Jurkat, Clone E6-1 (cell line): Measurements from ENCODE around the gene DTX3. TPM values are rescaled to one million over a fixed set of nuclear protein-coding genes. Genes with fewer than 3 reads are reported as not detected.
"Not testable (repeated sequence)": the region's sequence is repeated elsewhere in the genome, so short reads cannot be mapped to it uniquely, and the experiment has no call there.

Experiments used
- DNase-seq: peaks from one replicate; pipeline ENCODE4 v3.0.0-alpha.2; 2011; ENCODE audit warnings: low read depth, low spot score
- H3K4me3 ChIP-seq: 2 replicates; pipeline ENCODE4 v1.5.1; 2011; ENCODE audit warnings: mild to moderate bottlenecking, low read length, control low read depth, moderate library complexity
- polyA plus RNA-seq: library from polyadenylated mRNA; unstranded; fragments of >200 nt; gene quantifications from one replicate; pipeline ENCODE4 v1.2.1, GENCODE V29; 2012; ENCODE audit warnings: missing spikeins; ENCODE audit not compliant: insufficient read length, insufficient read depth

DTX3 gene
- polyA plus RNA-seq: not detected

GRCh38 chr12:57604454-57604991 is at the start of gene DTX3:
Gene DTX3, plus strand, starts transcription at chr12:57604824. Its CDS starts 1,694 bp downstream, at chr12:57606518.
- DNase-seq: no peak
- H3K4me3 ChIP-seq: no peak within 1 kb of the TSS

- no peak for DNase-seq
- no peak overlapping the region for H3K4me3 ChIP-seq
Observed at GRCh38 chr12:57554897-57555296, 49.7 kb upstream of the DTX3 start.

- no peak overlapping the region for H3K4me3 ChIP-seq
Observed at GRCh38 chr12:57558864-57559263, 45.8 kb upstream of the DTX3 start.

DNA sequence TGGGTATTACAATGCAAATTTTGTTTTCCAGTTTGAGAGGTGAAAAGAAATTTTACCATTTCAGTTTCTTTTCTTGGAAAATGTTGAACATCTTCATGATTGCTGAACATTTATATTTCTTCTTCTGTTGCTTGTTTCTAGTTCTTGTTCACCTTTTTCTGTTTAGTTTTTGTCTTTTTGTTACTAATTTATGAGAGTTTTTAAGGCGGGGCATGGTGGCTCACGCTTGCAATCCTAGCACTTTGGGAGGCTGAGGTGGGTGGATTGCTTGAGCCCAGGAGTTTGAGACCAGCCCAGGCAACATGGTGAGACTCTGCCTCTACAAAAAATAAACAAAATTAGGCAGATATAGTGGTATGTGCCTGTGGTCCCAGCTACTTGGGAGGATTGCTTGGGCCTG is 44.1 kb upstream of the DTX3 start:
- H3K4me3 ChIP-seq: no peak overlapping the region
- no peak for DNase-seq

More at GRCh38 chr12:57558864-57559263, 45.8 kb upstream of the DTX3 start:
- no peak for DNase-seq

DNA sequence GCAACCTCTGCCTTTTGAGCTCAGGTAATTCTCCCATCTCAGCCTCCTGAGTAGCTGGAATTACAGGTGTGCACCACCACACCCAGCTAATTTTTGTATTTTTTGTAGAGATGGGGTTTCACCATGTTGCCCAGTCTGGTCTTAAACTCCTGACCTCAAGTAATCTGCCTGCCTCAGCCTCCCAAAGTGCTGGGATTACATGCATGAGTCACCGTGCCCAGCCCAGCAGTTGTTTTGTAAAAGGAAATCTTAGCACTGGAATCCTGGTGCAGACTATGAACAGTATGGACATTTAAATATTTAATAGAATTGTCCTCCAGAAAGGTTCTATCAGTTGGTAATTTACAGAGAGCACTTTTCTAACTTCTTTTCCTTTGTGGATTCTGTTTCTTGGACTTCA is 43.5 kb upstream of the DTX3 start:
- not testable (repeated sequence) for H3K4me3 ChIP-seq, DNase-seq

DNA sequence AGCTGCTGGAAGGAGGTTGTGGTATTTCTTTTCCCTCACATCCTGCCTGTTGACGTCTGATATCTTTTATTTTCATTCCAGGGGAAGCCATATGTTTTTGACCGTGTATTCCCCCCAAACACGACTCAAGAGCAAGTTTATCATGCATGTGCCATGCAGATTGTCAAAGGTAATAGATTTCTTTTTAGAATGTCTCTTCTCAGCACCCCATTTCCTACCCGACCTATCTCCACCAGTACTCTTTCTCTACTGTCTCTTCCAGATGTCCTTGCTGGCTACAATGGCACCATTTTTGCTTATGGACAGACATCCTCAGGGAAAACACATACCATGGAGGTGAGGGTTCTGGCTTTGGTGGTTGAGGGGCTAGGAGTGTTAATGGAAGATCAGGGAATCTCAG is 41.3 kb upstream of the DTX3 start:
- DNase-seq: peak; percentile 19
- H3K4me3 ChIP-seq: no peak overlapping the region

GRCh38 chr12:57564178-57564740 is 40.4 kb upstream of the DTX3 start:
- no peak overlapping the region for H3K4me3 ChIP-seq
- DNase-seq: no peak

DNA sequence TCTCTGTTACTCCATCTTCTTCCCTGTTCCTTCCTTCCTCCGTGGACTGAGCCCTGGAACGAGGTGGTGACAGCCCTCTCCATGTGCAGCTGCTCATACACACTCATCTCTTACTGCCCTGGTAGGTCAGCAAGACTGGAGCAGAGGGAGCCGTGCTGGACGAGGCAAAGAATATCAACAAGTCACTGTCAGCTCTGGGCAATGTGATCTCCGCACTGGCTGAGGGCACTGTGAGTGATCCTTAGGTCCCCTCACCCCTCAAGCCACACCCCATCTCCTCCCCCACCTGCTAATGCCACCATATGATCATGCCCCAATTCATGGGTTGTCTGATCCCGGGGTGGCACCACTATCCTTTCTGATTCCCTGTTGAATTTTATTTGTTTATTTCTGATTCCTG is 35.8 kb upstream of the DTX3 start:
- DNase-seq: no peak
- H3K4me3 ChIP-seq: no peak overlapping the region

DNA sequence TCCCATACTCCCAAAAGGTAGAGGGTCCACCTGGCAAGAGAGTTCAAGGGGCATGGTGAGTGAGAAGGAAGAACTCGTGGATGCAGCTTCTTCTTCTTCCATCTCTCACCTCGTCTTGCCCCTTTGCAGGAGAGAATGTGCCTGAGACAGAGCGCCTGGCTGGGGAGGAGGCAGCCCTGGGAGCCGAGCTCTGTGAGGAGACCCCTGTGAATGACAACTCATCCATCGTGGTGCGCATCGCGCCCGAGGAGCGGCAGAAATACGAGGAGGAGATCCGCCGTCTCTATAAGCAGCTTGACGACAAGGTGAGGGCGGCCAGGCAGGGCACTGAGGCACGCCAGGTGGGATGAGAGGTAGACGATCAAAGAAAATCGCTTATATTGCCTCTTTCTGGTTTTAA is 34.8 kb upstream of the DTX3 start:
- H3K4me3 ChIP-seq: no peak overlapping the region
- no peak for DNase-seq

- not testable (repeated sequence) for DNase-seq, H3K4me3 ChIP-seq
Observed at GRCh38 chr12:57570438-57570837, 34.2 kb upstream of the DTX3 start.

- H3K4me3 ChIP-seq: no peak overlapping the region
- no peak for DNase-seq
Observed at GRCh38 chr12:57571926-57572762, 32.5 kb upstream of the DTX3 start.

GRCh38 chr12:57574795-57575194 is 29.8 kb upstream of the DTX3 start:
- DNase-seq: no peak
- no peak overlapping the region for H3K4me3 ChIP-seq

DNA sequence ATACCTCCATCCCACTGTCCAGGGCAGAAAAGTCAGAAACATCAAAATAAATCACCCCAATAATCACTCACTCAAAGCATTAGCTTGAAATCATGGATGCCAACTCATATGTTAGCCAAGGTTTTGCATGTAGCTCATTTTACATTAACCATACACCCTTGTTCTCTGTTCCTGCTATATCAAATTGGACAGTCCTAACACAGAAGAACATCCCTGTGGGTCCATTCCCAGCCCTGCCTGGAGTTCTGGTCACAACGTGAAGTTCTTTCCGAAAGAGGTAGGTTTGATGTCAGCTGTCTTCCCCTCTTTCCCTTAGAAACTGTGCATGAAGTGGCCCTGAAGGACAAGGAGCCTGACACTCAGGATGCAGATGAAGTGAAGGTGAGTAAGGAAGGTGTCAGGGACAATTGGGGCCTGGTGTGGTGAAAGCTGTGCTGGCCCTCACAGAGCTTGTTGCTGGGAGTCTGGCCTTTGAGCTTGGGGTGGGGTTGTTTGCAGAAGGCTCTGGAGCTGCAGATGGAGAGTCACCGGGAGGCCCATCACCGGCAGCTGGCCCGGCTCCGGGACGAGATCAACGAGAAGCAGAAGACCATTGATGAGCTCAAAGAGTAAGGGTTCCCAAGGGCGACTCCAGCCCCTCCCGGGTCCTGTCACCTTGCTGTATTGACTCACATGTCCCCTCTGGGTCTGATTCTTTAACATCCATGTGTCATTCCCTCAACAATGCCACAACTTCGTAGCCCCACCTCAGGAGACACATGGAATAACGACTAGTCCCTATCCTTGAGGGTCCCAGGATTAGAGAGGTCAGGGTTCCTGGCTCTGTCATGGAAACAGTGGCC is 28.6 kb upstream of the DTX3 start:
- DNase-seq: no peak
- no peak overlapping the region for H3K4me3 ChIP-seq

DNA sequence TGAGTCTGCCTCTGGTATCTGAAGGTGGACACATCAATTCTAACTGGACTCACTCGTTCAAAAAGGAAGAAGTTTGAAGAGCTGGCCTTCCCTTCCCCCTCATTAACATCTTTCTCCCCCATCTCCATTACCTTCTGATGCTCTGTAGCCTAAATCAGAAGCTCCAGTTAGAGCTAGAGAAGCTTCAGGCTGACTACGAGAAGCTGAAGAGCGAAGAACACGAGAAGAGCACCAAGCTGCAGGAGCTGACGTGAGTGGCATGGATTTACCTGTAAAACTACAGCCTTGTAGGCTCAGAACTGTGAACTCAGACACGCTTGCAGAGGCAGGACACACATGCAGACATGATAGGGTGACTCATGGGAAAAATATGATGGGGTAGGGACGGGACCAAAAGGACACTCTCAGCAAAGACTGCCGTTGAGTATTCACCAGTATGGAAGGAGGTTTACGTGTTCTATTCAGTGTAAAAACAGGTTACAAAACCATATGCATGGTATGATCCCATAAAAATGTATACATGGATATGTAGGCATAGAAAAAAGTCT is 27.9 kb upstream of the DTX3 start:
- no peak for DNase-seq
- H3K4me3 ChIP-seq: no peak overlapping the region

DNA sequence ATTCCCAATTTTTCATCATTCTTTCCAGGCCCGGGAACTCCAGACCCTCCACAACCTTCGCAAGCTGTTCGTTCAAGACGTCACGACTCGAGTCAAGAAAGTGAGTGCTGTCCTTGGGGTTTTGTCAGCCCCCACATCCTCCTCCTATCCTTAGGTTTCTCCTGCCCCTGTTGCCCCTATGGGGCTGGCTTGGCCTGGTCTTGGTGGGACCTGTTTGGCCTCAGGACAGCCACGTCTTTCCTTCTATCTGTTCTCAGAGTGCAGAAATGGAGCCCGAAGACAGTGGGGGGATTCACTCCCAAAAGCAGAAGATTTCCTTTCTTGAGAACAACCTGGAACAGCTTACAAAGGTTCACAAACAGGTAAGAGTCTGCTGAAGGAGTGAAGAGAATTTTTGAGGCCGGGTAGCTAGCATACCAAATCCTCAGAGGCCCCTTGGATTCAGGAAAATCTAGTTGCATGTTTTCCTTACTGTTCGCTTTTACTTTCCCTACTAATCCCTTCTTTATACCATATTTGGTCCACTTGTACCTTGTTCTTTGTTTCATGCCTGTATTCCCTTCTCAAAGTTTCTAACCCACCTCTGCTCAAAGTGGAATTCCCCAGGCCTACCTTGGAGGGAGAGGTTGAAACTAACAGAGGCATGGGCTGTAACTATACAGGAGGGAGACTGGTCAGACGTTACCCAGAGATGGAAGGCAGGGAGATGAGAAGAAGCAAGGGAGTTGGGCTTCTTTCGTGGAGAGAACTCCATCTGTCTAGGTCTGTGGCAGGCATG is 26.5 kb upstream of the DTX3 start:
- H3K4me3 ChIP-seq: no peak overlapping the region
- no peak for DNase-seq

DNA sequence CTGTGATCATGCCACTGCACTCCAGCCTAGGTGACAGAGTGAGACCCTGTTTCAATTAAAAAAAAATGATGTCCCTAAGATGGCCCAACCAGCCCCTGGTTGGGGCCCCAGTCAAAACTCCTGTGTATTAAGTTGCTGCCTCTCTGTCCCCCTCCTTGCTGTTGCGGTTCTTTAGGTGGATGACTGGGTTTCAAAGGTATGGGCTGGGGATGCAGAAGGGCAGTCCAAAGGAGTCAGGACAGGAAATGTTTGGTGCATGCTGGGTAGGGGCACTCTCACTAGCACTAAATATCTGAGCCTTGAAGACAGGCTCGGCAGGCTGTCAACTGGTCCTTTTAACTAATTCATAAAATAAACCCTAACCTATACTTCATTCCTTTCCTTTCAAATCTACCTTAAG is 25.6 kb upstream of the DTX3 start:
- no peak for DNase-seq
- H3K4me3 ChIP-seq: no peak overlapping the region

DNA sequence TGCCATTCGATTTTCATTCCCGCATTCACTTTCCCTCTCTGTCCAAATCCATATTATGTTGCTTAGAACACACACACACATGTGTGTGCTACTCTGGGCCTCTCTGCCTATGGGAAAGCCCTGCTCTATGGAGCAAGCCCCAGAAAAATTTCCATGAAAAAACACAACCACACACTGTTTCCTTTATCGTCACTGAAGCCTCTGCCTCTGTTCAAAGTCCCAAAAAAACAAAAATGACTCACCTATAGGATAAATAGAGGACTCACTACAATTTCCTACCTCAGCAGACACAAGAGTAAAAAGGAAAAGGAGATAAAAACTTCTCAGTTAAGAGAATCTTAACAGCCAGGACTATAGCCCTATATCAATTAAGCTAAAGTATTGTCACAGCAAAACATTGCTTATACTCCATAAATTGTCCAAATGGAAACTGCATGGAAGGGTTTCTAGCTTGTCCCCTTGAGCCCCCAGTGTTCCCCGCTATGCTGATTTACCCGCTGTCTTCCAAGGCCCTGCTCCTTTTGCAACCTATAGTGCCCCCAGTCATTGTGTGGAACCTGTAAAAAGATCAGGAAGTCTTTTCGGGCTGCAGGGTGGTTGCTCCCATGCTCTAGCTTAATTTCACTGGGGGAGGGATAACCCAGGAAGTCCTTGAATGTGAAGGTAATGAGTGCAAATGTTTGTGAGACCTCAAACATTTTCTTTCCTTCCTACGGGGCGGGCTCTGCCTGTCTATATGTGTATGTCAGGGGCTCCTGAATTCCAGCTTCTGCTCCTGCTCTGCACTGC is 24.8 kb upstream of the DTX3 start:
- no peak overlapping the region for H3K4me3 ChIP-seq
- DNase-seq: no peak

- no peak overlapping the region for H3K4me3 ChIP-seq
- DNase-seq: no peak
Observed at GRCh38 chr12:57580466-57580795, 24.2 kb upstream of the DTX3 start.
